Measurements from ENCODE around the gene CRABP2.

DNA sequence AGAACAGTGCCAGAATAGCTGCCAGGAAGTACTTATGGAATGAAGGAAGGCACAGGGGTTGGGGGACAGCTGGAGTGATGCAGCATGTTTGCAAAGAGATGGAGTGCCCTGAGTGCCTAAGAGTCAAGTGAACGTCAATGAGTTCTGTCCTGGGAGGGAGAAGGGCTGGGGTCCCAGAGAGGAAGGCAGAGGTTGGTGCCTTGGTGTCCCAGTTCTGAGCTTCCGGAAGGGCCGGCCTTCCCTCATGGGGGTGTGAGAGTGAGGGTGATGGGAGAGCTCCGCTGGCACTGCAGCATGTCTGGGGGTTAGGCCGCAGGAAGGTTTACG lies 45.8 kb downstream of the CRABP2 start:
- TF ChIP-seq, protein P1, sequence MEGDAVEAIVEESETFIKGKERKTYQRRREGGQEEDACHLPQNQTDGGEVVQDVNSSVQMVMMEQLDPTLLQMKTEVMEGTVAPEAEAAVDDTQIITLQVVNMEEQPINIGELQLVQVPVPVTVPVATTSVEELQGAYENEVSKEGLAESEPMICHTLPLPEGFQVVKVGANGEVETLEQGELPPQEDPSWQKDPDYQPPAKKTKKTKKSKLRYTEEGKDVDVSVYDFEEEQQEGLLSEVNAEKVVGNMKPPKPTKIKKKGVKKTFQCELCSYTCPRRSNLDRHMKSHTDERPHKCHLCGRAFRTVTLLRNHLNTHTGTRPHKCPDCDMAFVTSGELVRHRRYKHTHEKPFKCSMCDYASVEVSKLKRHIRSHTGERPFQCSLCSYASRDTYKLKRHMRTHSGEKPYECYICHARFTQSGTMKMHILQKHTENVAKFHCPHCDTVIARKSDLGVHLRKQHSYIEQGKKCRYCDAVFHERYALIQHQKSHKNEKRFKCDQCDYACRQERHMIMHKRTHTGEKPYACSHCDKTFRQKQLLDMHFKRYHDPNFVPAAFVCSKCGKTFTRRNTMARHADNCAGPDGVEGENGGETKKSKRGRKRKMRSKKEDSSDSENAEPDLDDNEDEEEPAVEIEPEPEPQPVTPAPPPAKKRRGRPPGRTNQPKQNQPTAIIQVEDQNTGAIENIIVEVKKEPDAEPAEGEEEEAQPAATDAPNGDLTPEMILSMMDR (conservative IDR thresholded peaks at IDR 0.05; ENCODE audit: low read depth in 2 of 2), result no peak
- TF ChIP-seq EZH2phosphoT487 (IDR thresholded peaks at IDR 0.05; ENCODE audit: unreplicated experiment) (no peak), CREB1 (CRISPR knock-in tag; IDR thresholded peaks at IDR 0.05; ENCODE audit: low read depth) (no peak), POLR2AphosphoS5 (IDR thresholded peaks at IDR 0.05; ENCODE audit: low read depth) (no peak), NANOG (IDR thresholded peaks at IDR 0.05; ENCODE audit: borderline replicate concordance) (no peak), JUNB (IDR thresholded peaks at IDR 0.05; ENCODE audit: unreplicated experiment) (no peak), ZNF331 (CRISPR knock-in tag; IDR thresholded peaks at IDR 0.05; ENCODE audit: low read depth) (no peak)
